NCI-H2081 treated with DMSO at 0.1 percent for 48 hours (cell line): Measurements from ENCODE around the gene RAB34.

ENCODE experiments used
- DNase-seq: peaks from one replicate; lab custom pipeline; 2025; lab: John Stamatoyannopoulos, UW

RAB34 gene

DNA sequence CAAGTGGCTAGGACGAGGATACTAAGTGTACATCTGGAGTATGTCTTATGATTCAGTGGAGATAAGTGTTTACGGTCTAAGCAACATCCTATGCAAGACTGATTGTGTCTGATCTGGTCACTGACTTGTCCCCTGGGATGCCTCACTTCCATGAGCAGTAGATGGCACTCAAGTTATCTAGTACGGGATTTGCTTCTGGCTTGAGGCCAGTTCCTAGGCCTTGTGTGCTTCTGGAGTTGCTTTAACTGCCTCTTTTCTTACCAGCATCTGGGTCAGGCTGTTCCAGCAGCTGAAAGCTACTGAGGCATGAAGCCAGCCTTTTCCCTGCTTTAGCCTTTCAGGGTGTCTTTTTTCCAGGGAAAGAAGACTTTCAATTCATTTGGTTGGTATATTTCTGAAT lies 32.7 kb downstream of the RAB34 start:
- DNase-seq: no peak

- no peak for DNase-seq
These were observed 35.0 kb downstream of the RAB34 start for GRCh38 chr17:28682655-28683054.

DNA sequence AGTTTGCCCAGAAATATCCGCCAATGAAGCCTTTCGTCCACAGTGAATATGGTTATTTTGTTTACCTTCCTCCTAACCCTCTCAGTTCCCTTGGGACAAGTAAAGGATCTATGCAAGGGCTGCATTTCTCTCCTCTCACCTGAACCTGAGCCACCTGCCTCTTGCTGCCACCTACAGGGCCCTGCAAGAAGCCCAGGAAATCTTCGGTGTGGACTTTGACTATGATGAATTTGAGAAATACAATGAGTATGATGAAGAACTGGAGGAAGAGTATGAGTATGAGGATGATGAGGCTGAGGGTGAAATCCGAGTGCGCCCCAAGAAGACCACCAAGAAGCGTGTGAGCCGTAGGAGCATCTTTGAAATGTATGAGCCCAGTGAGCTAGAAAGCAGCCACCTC lies 41.7 kb downstream of the RAB34 start:
- DNase-seq: no peak

- no peak for DNase-seq
These were observed 42.2 kb downstream of the RAB34 start for GRCh38 chr17:28675490-28675889.

GRCh38 chr17:28669918-28670317 lies 47.8 kb downstream of the RAB34 start:
- no peak for DNase-seq

DNA sequence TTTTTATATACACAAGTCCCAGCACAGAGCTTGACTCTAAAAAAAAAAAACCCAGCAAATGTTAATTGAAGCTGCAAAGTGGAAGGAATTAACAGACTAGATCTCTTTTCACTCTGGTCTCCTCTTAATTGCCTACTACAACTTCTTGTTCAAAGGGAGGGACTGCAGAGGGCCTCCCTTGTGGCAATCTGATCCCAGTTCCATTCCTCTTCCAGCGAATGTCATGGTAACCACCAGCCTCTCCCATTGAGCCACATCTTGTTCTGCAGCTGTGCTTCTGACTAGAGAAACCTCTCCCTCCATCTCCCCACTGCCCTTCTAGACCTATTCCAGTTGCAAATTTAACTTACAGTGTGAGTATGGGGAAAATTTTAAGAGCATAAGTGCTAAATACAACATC lies 49.8 kb downstream of the RAB34 start:
- DNase-seq: no peak

DNA sequence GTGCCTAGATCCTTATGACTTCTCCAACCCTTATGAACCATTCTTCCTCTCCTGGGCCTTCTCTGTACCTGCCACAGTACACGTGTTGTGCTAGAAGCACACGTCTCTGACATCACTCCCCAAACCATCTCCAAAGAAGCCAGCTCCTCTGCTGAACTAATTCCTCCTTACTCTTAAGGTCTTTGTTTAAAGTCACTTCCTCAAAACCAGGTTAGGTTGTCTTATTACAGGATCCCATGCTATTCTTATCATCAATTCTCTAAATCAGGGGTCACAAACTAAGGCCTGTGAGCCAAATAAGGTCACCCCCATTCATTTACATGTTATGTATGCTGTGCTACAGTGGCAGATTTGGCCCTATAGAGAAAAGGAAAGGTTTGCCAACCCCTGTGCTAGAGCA lies 51.7 kb downstream of the RAB34 start:
- DNase-seq: no peak
